ENCODE measurements around the gene ZNF766.

GRCh38 chr19:52277471-52277870 is 8.1 kb downstream of the ZNF766 start:
- TF ChIP-seq CTCF (IDR thresholded peaks at IDR 0.05) (no peak), POLR2AphosphoS5 (IDR thresholded peaks at IDR 0.05; ENCODE audit: low read depth, low read length) (no peak)
